ENCODE measurements around the gene SLC41A2.
"Not testable (repeated sequence)": the region's sequence is repeated elsewhere in the genome, so short reads cannot be mapped to it uniquely, and the experiment has no call there.

Gene SLC41A2

DNA sequence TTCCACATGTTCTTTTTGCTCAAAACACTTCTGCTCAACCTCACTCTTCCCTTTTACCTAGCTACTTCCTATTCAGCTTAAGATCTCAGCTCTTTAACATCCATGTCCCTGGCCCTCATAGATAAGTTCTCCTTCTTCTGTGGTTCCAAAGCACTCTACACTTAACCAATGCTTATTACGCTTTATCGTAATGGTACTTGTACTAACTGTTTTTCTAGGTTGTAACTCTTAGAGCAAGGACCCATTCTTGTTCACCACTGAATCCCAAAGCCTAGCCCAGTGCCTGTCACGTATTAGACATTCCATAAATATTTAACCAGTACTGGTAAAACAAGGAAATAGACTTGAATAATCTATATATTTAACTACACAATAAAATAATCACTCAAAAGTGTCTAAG is 5.3 kb downstream of the SLC41A2 start:
- H3K27ac ChIP-seq, result no peak overlapping the region
- TF ChIP-seq, protein P1, sequence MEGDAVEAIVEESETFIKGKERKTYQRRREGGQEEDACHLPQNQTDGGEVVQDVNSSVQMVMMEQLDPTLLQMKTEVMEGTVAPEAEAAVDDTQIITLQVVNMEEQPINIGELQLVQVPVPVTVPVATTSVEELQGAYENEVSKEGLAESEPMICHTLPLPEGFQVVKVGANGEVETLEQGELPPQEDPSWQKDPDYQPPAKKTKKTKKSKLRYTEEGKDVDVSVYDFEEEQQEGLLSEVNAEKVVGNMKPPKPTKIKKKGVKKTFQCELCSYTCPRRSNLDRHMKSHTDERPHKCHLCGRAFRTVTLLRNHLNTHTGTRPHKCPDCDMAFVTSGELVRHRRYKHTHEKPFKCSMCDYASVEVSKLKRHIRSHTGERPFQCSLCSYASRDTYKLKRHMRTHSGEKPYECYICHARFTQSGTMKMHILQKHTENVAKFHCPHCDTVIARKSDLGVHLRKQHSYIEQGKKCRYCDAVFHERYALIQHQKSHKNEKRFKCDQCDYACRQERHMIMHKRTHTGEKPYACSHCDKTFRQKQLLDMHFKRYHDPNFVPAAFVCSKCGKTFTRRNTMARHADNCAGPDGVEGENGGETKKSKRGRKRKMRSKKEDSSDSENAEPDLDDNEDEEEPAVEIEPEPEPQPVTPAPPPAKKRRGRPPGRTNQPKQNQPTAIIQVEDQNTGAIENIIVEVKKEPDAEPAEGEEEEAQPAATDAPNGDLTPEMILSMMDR (conservative IDR thresholded peaks at IDR 0.05; ENCODE audit: low read depth, low read length), result no peak

DNA sequence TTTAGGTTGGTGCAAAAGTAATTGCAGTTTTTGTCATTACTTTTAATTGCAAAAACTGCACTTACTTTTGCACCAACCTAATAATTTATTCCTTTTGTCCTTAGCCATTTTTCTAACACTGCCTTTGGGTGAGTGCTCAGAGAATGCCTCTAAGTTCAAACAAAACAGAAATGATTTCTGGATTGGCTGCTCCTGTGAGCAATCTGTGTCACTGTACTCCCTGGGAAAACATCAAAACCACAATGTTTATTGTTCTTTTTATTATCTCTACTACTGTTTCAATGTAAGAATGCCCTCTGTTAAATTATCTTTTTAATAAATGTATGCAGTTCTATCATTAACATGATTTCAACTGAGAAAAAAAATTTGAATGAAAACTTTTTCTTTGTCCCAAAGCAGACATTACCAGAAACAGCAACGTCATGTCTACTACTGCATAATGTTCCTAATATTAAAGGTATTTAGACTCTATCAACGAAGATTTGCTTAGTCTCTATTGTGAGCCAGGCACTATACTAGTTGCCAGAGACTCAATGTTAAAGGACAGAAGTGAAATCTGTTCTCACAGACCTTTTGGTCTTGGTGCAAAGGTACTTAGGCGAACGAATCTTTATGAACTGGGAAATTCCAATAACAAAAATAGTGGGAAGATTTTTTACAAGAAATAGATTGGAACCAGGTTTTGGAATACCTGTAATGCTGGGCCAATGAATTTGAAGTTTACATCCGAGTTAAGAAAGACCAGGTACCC is 6.2 kb downstream of the SLC41A2 start:
- Histone ChIP-seq H3K4me3 (IDR thresholded peaks at IDR 0.05; ENCODE audit: insufficient read depth, low read depth, low read length) (no peak overlapping the region), H4K20me1 (ENCODE audit: insufficient read depth) (no peaks in the 10 kb centered on the region), H3K27ac (no peak overlapping the region), H3K36me3 (ENCODE audit: insufficient read depth) (no peaks in the 10 kb centered on the region), H2AFZ (ENCODE audit: low read depth) (no peak overlapping the region), H3K27me3 (ENCODE audit: insufficient read depth, low read depth) (no peaks in the 10 kb centered on the region), H3K4me2 (no peak overlapping the region), H3K4me1 (ENCODE audit: low read depth, poor library complexity, severe bottlenecking) (peaks cover 8% of the 10 kb centered on the region), H3K79me2 (ENCODE audit: insufficient read depth, low read depth) (no peaks in the 10 kb centered on the region), H3K9ac (no peak overlapping the region)
- TF ChIP-seq, protein P1 (conservative IDR thresholded peaks at IDR 0.05; ENCODE audit: low read depth, low read length), result no peak

More for the DNA sequence above, 5.3 kb downstream of the SLC41A2 start:
- Histone ChIP-seq H3K27me3 (ENCODE audit: insufficient read depth, low read depth) (no peaks in the 10 kb centered on the region), H3K36me3 (ENCODE audit: insufficient read depth) (no peaks in the 10 kb centered on the region), H3K4me1 (ENCODE audit: low read depth, poor library complexity, severe bottlenecking) (peaks cover 10% of the 10 kb centered on the region), H2AFZ (ENCODE audit: low read depth) (no peak overlapping the region), H3K4me2 (no peak overlapping the region), H4K20me1 (ENCODE audit: insufficient read depth) (no peaks in the 10 kb centered on the region), H3K9ac (no peak overlapping the region), H3K79me2 (ENCODE audit: insufficient read depth, low read depth) (no peaks in the 10 kb centered on the region), H3K4me3 (IDR thresholded peaks at IDR 0.05; ENCODE audit: insufficient read depth, low read depth, low read length) (no peak overlapping the region)

DNA sequence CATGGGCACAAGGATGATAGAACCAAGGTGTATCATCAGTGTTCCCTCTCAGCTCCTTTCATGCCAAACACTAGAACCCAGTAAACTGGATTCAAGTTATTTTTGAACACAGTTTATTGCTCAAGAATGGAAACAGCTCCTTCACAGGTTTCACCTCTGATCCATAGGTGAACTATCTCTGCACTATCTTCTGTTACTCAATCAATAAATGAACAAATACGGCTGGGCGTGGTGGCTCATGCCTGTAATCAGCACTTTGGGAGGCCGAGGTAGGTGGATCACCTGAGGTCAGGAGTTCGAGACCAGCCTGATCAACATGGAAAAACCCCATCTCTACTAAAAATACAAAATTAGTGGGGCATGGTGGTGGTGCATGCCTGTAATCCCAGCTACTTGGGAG is 9.4 kb downstream of the SLC41A2 start:
- not testable (repeated sequence) for H4K20me1 ChIP-seq (ENCODE audit: insufficient read depth); H3K36me3 ChIP-seq (ENCODE audit: insufficient read depth); H3K4me1 ChIP-seq (ENCODE audit: low read depth, poor library complexity, severe bottlenecking); H3K4me2 ChIP-seq; H3K4me3 ChIP-seq (IDR thresholded peaks at IDR 0.05; ENCODE audit: insufficient read depth, low read depth, low read length); H3K27ac ChIP-seq; H3K9ac ChIP-seq; H3K79me2 ChIP-seq (ENCODE audit: insufficient read depth, low read depth); H3K27me3 ChIP-seq (ENCODE audit: insufficient read depth, low read depth); H2AFZ ChIP-seq (ENCODE audit: low read depth)

DNA sequence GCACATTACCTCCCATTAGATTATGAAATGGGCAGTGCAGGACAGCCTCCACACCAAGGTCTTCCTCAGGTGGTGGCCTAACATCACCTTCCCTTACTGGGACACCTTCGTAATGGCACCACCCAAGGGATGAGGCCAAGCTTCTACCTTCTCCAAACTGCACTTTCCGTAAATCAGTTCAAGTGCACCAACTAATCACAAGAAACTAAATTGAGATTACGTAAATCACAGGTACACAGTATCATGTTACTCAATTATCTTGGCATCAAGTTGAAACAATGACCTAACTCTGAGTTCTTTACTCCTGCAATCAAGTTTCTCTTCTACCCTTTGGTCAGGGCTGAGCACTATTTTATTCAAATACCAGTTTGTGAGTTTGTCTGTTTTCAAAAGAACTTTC is 13.8 kb downstream of the SLC41A2 start:
- Histone ChIP-seq H3K27ac (no peak overlapping the region), H3K79me2 (ENCODE audit: insufficient read depth, low read depth) (no peaks in the 10 kb centered on the region), H2AFZ (ENCODE audit: low read depth) (no peak overlapping the region), H3K4me2 (no peak overlapping the region), H3K4me1 (ENCODE audit: low read depth, poor library complexity, severe bottlenecking) (no peaks in the 10 kb centered on the region), H3K36me3 (ENCODE audit: insufficient read depth) (no peaks in the 10 kb centered on the region), H3K4me3 (IDR thresholded peaks at IDR 0.05; ENCODE audit: insufficient read depth, low read depth, low read length) (no peak overlapping the region), H4K20me1 (ENCODE audit: insufficient read depth) (no peaks in the 10 kb centered on the region), H3K27me3 (ENCODE audit: insufficient read depth, low read depth) (no peaks in the 10 kb centered on the region), H3K9ac (no peak overlapping the region)
- TF ChIP-seq, protein P1 (conservative IDR thresholded peaks at IDR 0.05; ENCODE audit: low read depth, low read length), result no peak

DNA sequence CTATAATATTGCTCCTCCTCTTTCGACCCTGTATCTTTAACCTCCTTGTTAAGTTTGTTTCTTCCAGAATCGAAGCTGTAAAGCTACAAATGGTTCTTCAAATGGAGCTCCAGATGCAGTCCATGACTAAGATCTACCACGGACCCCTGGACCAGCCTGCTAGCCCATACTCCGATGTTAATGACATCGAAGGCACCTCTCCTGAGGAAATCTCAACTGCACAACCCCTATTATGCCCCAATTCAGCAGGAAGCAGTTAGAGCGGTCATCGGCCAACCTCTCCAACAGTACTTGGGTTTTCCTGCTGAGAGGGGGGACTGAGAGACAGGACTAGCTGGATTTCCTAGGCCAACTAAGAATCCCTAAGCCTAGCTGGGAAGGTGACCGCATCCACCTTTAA is 14.7 kb downstream of the SLC41A2 start:
- H3K9ac ChIP-seq; H3K36me3 ChIP-seq (ENCODE audit: insufficient read depth); H3K27me3 ChIP-seq (ENCODE audit: insufficient read depth, low read depth); H3K4me2 ChIP-seq; H4K20me1 ChIP-seq (ENCODE audit: insufficient read depth); H3K4me3 ChIP-seq (IDR thresholded peaks at IDR 0.05; ENCODE audit: insufficient read depth, low read depth, low read length); H3K27ac ChIP-seq; H3K79me2 ChIP-seq (ENCODE audit: insufficient read depth, low read depth); H3K4me1 ChIP-seq (ENCODE audit: low read depth, poor library complexity, severe bottlenecking); H2AFZ ChIP-seq (ENCODE audit: low read depth): not testable (repeated sequence)
